Gastroesophageal sphincter (tissue), 4 donors: Measurements from ENCODE around the gene HLA-E. TPM values are rescaled to one million over a fixed set of nuclear protein-coding genes. Genes with fewer than 3 reads are reported as not detected.

ENCODE experiments used
- ATAC-seq: fragments of 150-250 bp; one replicate; pipeline ENCODE4 v1.9.1; 2016; ENCODE audit warnings: mild to moderate bottlenecking, moderate library complexity
- H3K27ac ChIP-seq, 4 donors: fragments of 200-600 bp; sonication (generic) in 3 of 4; 1 replicate in 3 of 4; 2 replicates in 1 of 4; pipeline ENCODE4 v1.5.1; 2016 to 2019
- H3K27me3 ChIP-seq: fragments of 200-600 bp; sonication (generic); one replicate; pipeline ENCODE4 v1.5.1; 2019
- H3K36me3 ChIP-seq, 2 donors: fragments of 200-600 bp; sonication (generic); one replicate each; pipeline ENCODE4 v1.5.1; 2019; ENCODE audit warnings: control low read depth in 1 of 2
- H3K4me1 ChIP-seq, 3 donors: fragments of 200-600 bp; sonication (generic); 1 replicate in 2 of 3; 2 replicates in 1 of 3; pipeline ENCODE4 v1.5.1; 2016 to 2019; ENCODE audit warnings: control low read depth in 2 of 3
- H3K4me3 ChIP-seq, 2 donors: fragments of 200-600 bp; sonication (generic); one replicate each; pipeline ENCODE4 v1.5.1; 2019; ENCODE audit warnings: mild to moderate bottlenecking in 1 of 2, moderate library complexity in 1 of 2
- H3K9me3 ChIP-seq, 3 donors: fragments of 200-600 bp; sonication (generic); one replicate each; pipeline ENCODE4 v1.5.1; 2017 to 2019; ENCODE audit warnings: control low read depth in 2 of 3
- CTCF ChIP-seq, 4 experiments: fragments of 200-600 bp in 2 of 4; fragments of 450-650 bp in 2 of 4; sonication (generic) in 1 of 4; IDR thresholded peaks; one replicate each; pipeline ENCODE4 v1.5.1; 2017 to 2019; ENCODE audit warnings: antibody characterized with exemption in 4 of 4, mild to moderate bottlenecking in 2 of 4, moderate library complexity in 2 of 4
- EP300 ChIP-seq: sonication (generic); formaldehyde crosslinking; IDR thresholded peaks from one replicate; pipeline ENCODE4 v1.6.1; 2017; ENCODE audit warnings: antibody characterized with exemption, mild to moderate bottlenecking
- POLR2A ChIP-seq, 2 donors: fragments of 450-650 bp; IDR thresholded peaks; one replicate each; pipeline ENCODE4 v1.6.1; 2017; ENCODE audit warnings: antibody characterized with exemption in 2 of 2, mild to moderate bottlenecking in 2 of 2, moderate library complexity in 1 of 2
- POLR2AphosphoS5 ChIP-seq: sonication (generic); formaldehyde crosslinking; IDR thresholded peaks from one replicate; pipeline ENCODE4 v1.6.1; 2017; ENCODE audit warnings: antibody characterized with exemption
- WGBS, 2 donors: methylation state at CpG; one replicate each; pipeline ENCODE4 v1.1.5; 2018; ENCODE audit warnings: low coverage in 1 of 2; 5-methylcytosine and 5-hydroxymethylcytosine counted together
- total RNA-seq, 4 donors: library from RNA; depleted of rRNA; stranded (reverse); fragments of >200 nt; gene quantifications; one replicate each; pipeline ENCODE4 v1.1.0, GENCODE V29; 2016

The HLA-E gene
- total RNA-seq = 100 to 1,000 TPM; 259 to 607 (median 482) TPM

- H3K27ac ChIP-seq = peak within 1 kb of the TSS; percentile 97 to 99 (median 98)
- ATAC-seq = peak; percentile 98
- 0 to 72% methylated on average over 4 of the region's 68 CpGs for WGBS, 2 donors
These were observed at the start of gene HLA-E for GRCh38 chr6:30489081-30490025. Gene HLA-E, plus strand, starts transcription at chr6:30489509. Its CDS starts 23 bp downstream, at chr6:30489532.

GRCh38 chr6:30441171-30441570, 48.1 kb upstream of the HLA-E start:
- Histone ChIP-seq H3K9me3 (no peaks in the 10 kb centered on the region), H3K27me3 (peaks cover 84% of the 10 kb centered on the region)
- no peak for TF ChIP-seq POLR2AphosphoS5
- no peak for TF ChIP-seq EP300
- no peak for TF ChIP-seq CTCF (IDR thresholded peaks at IDR 0.05)
- TF ChIP-seq POLR2A (IDR thresholded peaks at IDR 0.05) = no peak

More at GRCh38 chr6:30489081-30490025, at the start of gene HLA-E:
- Histone ChIP-seq H3K9me3 (no peaks in the 10 kb centered on the region), H3K4me3 (peak within 1 kb of the TSS; percentile 80 to 94), H3K36me3 (peaks cover 0 to 39% of the 10 kb centered on the region in 2 donors), H3K4me1 (peaks cover 0 to 44% (median 18%) of the 10 kb centered on the region in 3 donors), H3K27me3 (peaks cover 4% of the 10 kb centered on the region)
- TF ChIP-seq EP300 (no peak), POLR2A (IDR thresholded peaks at IDR 0.05) (peak; percentile 99), CTCF (IDR thresholded peaks at IDR 0.05) (no peak), POLR2AphosphoS5 (peak; percentile 100)

GRCh38 chr6:30443657-30444450, 45.5 kb upstream of the HLA-E start:
- no peaks in the 10 kb centered on the region for H3K9me3 ChIP-seq
- H3K36me3 ChIP-seq = no peaks in the 10 kb centered on the region
- 13 to 26% methylated on average over 8 to 19 of the region's 20 CpGs for WGBS, 2 donors
- TF ChIP-seq POLR2AphosphoS5 = no peak
- TF ChIP-seq EP300 = no peak
- no peak for TF ChIP-seq CTCF (IDR thresholded peaks at IDR 0.05)
- no peak for TF ChIP-seq POLR2A (IDR thresholded peaks at IDR 0.05)
- peaks cover 97% of the 10 kb centered on the region for H3K27me3 ChIP-seq
- H3K4me1 ChIP-seq = peaks cover 0 to 6% (median 0%) of the 10 kb centered on the region in 3 donors
- no peak overlapping the region for H3K4me3 ChIP-seq
- no peak overlapping the region for H3K27ac ChIP-seq
- no peak for ATAC-seq

More at GRCh38 chr6:30441171-30441570, 48.1 kb upstream of the HLA-E start:
- WGBS, 2 donors = 73% methylated on average over 3 of the region's 3 CpGs; no CpG with 5 or more reads in 1 of the 2 donors
- no peak for ATAC-seq
- Histone ChIP-seq H3K4me3 (no peak overlapping the region), H3K27ac (no peak overlapping the region), H3K4me1 (peaks cover 0 to 6% (median 0%) of the 10 kb centered on the region in 3 donors), H3K36me3 (no peaks in the 10 kb centered on the region)

GRCh38 chr6:30444451-30444742, 44.9 kb upstream of the HLA-E start:
- WGBS, 2 donors = 46 to 60% methylated on average over 2 to 7 of the region's 8 CpGs
- no peaks in the 10 kb centered on the region for H3K9me3 ChIP-seq
- peaks cover 97% of the 10 kb centered on the region for H3K27me3 ChIP-seq

More at GRCh38 chr6:30444451-30444742, 44.9 kb upstream of the HLA-E start:
- H3K27ac ChIP-seq = no peak overlapping the region
- no peak for TF ChIP-seq POLR2AphosphoS5
- TF ChIP-seq CTCF (IDR thresholded peaks at IDR 0.05) = no peak
- TF ChIP-seq POLR2A (IDR thresholded peaks at IDR 0.05) = no peak
- TF ChIP-seq EP300 = no peak
- no peaks in the 10 kb centered on the region for H3K36me3 ChIP-seq
- no peak overlapping the region for H3K4me3 ChIP-seq
- H3K4me1 ChIP-seq = peaks cover 0 to 6% (median 0%) of the 10 kb centered on the region in 3 donors
- no peak for ATAC-seq
